GM18517 (cell line): Measurements from ENCODE around the gene MBNL2.

Experiments used
- ATAC-seq: cut with Tn5 transposase; IDR thresholded peaks from one replicate; pipeline ENCODE4 v1.9.1; 2021; ENCODE audit warnings: mild to moderate bottlenecking, moderate library complexity; ENCODE audit not compliant: unreplicated experiment

The MBNL2 gene

DNA sequence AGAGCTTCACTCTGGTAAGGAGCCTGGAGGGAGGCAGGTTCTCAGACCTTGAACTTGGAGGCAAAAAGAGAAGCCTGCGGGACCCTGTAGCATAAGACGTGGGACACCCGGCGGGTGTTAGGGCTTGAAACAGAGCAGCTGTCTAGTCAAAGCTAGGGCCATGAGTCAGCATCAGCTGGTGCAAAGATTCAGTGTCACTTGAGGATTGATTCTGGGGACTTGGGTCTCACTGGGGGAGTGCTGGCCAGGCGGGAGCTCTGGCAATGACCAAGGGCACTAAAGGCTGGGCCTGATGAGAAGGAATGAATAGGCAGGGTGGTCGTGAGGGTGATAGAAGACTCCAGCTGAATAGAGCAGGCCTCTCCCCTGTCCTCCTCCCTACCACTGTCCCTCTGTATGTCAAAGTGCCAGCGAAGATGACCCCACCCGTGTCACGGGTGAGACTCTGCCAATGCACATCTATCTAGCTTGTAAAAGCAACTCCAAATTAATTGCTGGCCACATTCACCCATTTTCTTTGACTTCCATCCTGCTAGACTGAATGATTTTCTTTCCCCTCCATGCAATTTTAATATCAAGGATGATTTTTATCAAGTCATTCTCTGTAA lies 97.1 kb downstream of the MBNL2 start:
- no peak for ATAC-seq

DNA sequence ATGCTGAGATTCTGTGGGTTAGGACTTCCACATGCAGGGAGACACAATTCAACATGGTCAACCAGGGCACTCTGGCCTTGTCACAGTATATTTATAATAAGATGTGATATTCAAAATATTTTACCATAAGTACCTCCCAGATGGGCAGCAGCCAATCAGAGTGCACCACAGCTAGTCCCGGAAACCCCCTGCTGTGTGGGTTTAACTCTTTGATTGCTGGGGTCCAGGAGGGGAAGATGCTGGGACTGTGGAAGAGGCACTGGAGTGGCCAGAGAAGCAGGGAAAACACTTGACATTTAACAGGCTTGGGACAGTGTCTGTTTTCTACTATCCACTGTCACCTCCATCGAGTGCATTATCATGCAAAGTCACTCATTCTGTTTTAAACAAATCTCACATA lies 99.0 kb downstream of the MBNL2 start:
- no peak for ATAC-seq

DNA sequence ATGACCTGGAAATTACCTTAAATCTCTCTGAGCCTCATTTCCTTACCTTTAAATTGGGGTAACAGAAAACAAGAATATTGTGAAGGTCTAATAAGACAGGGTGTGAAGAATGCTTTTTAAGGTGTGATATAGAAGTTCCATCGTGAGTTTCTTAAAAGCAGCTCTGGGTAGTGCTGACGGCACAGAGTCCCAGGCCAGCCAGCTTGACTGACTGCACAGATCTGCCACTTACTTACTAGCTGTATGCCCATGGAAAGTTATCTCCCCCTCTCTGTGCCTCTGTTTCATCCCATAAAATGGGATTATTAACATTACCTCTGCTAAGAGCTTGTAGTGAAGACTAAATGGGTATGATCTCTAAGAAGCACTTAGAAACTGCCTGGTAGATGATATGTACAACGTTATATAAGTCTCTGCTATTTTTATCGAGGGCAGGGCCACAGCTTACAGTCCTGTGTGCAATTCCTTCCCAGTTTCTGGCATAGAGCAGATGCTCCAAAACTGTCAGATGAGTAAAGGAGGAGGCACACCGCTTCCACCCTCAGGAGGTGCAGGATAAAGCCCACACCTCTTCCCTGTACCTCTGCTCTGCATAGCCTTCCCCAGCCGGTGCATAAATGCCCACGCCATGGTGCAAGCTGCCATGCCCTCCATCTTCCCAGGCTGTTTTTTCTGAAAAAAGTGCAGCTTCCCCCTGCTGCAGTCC lies 99.6 kb downstream of the MBNL2 start:
- ATAC-seq: no peak

DNA sequence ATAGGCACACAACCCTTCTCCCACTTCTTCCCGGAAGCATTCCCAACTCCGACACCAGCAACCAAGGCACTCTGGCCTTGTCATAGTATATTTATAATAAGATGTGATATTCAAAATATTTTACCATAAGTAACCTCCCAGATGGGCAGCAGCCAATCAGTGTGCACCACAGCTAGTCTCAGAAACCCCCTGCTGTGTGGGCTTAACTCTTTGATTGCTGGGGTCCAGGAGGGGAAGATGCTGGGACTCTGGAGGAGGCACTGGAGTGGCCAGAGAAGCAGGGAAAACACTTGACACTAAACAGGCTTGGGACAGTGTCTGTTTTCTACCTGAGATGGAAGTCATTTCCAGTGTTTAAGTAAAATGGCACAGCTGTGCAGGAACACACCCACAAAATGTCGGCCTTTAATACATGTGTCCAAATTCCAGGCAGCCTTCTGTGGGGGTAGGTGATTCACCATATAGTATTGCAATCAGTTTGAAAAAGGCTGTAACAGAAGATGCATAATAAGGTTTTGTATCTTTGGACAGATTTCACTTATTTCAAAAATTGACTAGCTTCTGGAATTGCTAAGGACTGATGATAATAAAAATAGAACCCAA lies 100.7 kb downstream of the MBNL2 start:
- no peak for ATAC-seq

DNA sequence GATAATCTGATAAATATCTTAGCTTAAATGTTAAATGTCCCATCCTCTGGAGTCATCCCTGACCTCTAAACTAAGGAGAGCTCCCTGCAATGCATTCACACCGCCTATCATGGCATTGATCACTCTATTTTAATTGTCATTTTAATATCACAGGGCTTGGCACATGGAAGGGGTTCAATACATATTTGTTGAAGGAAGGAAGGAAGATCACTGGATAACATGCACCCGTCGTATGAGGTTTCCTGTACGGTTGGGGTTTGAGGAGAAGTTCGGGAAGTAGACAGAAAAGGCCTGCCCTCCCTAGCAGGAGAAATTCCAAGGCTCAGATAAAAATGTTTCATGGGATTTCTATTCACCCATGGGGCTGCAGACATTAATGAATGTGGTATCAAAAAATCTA lies 102.0 kb downstream of the MBNL2 start:
- no peak for ATAC-seq

DNA sequence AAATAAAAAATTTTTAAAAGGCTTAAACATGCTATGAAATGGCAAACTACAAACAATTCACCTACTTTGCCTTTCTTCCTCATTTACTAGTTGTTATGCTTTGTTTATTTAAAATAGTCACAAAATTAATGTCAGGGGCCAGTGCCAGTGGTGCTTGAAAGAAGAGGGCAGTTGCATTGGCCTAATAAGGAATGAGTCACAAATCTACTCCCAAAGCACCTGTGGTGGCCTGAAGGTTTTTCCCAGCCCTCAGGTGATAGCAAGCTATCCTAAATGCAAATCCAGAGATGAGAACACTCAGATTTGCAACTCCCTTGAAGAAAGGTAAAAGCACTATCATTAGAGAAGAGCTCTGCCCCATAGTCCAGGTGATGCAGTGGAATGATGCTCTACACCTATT lies 103.6 kb downstream of the MBNL2 start:
- ATAC-seq: no peak

DNA sequence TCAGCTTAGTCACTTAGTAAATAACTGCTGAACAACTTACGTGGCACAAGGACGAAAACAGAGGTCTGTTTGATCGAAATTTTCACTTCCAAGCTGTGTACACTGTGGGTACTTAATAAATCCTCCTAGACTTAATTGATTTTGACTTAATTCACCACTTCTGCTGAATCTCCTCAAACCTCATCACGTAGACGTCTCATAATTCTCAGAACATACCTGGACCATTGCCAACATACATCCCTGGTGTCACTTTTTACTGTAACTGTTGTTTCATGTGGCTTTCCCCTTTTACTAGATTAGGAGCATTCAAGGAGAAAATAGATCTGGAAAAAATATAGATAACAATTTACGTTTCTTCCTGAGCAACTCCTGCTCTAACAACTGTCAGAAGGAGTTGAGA lies 105.0 kb downstream of the MBNL2 start:
- ATAC-seq: no peak

DNA sequence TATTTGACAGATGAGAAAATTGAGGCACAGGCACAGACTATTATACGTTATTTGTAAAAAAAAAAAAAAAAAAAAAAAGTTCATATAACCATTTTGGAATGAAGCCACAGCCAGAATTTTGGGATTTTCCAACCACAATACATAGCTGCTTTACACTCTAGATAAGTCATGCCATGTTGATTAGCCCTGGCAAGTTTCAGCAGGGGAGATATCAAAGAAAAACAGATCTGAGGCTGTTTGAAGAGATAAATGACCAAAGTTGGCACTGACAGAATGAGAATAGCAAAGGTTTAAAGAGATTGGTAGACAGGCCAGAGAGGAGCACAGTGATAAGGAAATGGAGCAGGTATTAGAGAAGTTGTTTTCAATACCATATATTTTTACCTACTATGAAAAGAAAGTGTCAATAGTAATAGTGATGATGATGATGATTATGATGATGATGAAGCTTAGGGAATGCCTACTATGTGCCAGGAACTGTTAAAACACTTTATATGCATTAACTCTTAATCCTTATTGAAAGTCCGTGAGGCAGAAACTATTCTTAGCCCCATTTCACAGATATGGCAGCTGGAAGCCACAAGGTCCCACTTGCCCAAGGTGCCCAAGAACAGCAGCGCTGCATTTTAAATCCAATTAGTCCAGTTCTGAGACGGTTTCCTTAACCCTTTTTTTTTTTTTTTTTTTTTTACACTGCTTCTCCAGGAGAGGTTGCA lies 105.5 kb downstream of the MBNL2 start:
- ATAC-seq: no peak

DNA sequence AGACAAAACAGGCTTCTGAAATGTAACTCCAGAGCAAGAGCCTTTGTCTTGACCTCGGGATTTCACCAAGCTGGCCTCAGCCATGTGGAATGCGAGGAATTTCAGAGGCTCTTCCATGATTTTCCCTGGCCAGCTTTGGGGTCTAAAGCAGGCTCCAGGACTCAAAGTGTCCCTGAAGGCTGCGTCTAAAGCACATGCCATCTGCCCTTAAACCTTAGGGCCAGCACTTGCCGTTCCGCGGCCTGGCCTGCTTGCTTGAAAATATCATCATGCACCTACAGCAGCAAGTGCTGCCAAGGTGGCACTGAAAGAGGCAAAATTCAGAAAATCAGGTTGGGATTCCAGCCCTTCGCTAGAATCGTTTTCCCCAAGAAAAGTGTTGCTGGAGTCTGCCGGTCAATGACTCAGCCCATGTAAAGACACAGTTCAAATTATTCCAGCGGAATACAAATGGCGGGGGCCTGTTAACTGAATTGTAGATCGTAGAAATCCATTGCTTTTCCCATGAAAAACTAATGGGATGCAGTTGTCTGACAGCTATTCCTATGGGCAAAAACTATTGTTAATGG lies 106.2 kb downstream of the MBNL2 start:
- ATAC-seq: no peak

DNA sequence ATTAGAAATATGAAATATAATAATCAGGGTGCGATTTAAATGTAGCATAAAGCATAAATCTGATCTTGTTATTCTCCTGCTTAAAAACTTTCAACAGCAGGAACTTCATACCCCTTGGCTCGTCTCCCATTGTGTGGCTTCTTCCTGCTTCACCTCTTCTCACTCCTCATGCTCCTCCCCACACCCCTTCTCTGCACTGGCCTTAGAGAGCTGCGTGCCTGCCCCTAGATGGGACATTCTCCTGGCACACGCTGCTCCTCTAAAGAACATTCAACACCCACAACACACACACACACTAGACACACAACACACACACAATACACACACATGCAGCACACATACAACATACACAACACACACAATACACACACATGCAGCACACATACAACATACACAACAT lies 107.2 kb downstream of the MBNL2 start:
- ATAC-seq: no peak

DNA sequence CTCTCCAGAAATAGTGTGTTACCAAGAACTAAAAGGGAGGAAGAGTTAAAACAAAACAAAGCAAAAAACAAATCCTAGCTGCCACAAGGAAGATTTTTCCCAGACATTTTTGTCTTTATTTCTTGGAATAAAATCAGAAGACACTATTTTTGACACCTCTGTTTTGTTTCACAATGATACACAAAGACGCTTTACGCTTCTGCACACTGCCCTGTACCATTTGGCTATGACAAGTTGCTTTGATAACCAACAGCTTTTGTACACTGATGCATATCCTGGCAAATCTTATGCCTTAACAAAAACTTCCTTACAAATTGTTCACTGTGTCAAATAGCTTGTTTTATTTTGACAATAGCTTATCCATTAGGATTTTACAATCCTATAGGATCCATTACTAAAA lies 108.3 kb downstream of the MBNL2 start:
- ATAC-seq: no peak

DNA sequence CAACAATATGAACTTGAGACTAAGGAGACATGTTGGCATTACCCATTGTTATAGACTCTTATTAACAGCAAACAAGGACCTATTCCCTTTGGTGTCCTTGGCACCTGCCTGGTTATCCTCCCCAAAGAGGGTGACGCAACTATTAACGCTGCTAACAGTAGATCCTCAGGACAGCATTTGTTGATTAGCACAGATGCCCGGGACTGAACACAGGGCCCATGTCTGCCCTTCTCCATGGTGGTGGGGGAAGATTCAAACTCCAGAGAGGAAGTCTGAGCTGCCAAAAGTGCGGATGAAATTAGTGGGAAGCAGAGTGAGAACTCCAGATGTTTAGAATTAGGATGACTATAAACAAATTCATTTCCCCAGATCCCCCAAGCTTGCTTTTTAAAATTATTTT lies 110.6 kb downstream of the MBNL2 start:
- no peak for ATAC-seq

DNA sequence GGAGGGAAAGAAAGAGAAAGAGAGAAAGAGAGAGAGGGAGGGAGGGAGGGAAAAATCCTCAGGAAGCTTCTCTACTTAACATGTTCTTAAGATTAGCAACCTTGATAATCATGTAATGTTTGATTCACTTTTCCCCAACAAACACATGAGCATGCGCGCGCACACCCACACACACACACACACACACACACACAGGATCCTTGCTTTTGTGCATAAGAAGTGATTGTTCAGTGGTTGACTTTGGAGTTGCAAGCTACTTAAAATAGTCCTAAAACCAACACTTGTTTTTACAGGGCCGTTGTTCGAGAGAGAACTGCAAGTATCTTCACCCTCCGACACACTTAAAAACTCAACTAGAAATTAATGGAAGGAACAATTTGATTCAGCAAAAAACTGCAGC lies 111.8 kb downstream of the MBNL2 start:
- no peak for ATAC-seq

DNA sequence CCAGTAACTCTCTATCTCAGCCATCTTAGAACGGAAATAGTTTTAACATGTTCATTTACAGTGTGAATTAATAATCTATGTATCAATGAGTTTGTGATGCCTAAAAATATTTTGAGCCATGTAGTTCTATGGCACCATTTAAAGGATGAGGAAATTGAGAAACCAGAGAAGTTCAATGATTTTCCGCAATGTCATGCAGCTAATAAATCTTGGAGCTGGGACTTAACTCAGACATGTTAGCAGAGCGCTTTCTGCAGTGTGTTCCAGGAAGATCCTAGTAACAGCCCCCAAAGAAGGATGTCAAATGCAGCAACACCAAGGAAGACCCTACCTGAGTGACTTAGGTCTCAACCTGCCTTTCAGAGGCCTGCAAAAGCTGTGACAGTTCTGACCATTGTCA lies 112.6 kb downstream of the MBNL2 start:
- no peak for ATAC-seq

DNA sequence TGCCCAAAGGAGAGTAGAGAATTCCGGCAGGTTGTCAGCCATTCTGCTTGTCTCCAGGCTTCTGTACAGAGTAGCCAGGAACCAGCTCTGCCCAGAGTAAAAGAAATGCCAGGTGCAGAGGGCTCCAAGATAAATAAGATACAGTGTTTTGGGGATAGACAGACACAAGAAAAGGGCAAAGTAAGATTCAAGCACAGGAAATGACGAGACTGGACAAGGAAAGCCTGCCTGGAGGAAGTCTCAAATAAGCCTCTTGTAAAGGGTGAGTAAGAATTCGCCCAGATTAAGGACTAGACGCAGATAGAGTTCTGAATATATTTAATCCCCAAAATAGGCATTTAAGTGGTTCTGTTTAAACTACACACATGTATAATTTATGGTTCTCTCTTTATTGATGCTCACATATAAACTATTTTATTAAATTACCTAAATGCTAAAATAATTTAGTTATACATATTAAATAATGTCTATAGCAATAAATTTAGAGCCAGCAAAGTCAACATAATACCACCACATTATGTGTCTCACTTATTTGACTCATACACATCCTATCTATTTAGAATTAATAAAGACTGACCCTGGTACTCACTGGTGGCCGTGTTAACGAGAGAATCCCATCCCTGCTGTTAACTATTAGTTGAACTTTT lies 113.5 kb downstream of the MBNL2 start:
- ATAC-seq: no peak

DNA sequence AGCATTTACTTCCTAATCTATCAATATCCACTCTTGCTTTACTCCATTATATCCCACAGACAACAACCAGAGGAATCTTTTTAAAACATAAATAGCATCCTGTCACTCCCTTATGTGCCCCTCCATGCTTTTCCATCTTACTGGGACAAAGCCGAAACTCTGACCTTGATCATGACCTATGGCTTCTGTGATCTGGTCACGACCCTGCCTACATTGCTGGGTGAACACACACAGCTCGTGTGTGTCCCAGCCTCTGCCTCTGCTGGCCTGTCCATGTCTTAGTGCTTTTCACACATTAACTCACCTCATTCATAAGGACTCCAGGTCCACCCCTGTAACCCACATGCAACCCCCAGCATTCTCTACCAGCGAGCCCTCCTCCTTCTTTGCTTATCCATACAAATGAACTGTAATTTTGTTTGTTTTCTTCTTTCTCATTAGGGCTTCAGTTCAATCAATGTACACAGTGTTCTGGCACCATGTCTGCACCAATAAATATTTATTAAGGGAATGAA lies 115.9 kb downstream of the MBNL2 start:
- no peak for ATAC-seq

DNA sequence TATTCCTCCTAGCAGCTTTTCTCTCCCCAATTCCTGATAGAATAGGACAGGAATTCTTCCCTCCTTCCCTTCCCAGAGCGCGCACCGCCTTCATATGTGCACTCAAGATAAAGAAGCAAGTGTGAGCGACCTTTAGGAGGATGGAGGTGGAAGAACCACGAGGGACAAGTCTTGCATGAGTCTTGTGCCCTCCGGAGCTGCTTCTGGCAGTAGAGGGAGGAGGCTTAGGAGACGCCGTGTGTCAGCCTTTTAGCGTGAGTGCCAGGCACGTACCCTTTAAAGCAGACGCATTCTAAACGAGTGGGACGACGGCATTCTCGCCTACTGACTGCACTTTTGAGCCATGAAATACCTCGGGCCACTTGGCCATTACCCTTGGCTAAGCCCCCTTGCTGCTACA lies 116.4 kb downstream of the MBNL2 start:
- ATAC-seq: no peak

DNA sequence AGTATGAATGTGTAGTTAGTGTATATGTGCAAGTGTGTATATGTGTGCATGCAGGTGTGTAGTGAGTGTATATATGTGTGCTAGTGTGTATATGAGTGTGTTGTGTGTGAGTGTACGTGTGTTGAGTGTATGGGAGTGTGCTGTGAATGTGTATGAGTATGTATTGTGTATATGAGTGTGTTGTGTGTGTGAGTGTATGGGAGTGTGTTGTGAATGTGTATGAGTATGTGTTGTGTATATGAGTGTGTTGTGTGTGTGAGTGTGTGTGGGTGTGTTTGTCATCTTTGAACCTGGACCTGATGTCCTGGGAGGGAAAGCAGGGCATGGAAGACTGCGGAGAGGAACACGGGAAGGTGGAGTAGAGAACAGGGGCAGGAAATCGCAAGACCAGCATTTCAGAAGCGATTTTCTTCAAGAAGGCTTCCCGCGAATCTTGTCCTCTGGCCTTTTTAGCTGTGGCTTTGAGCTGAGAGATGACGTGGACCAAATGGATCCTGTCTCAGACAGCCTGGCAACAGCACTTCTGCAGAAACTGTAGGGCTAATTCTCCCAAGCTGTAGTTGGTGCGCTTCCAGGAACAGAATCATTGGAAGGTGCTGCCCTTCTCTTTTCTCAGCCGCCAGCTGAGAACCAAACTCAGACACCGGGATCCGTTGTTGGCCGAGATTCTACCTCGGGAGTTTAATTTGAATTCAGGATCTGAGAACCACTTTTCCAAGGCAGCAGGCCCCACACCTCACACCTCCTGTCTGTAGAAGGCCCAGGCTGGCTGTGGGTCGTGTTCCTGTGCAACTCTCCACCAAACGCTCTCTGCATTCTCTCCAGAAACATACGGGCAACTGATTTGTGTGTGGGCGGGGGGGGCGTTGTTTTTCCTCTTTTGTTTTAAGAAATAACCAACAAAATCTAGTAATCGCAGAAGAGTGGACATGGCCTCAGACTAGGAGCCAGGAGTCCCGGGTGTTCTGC lies 117.2 kb downstream of the MBNL2 start:
- no peak for ATAC-seq

DNA sequence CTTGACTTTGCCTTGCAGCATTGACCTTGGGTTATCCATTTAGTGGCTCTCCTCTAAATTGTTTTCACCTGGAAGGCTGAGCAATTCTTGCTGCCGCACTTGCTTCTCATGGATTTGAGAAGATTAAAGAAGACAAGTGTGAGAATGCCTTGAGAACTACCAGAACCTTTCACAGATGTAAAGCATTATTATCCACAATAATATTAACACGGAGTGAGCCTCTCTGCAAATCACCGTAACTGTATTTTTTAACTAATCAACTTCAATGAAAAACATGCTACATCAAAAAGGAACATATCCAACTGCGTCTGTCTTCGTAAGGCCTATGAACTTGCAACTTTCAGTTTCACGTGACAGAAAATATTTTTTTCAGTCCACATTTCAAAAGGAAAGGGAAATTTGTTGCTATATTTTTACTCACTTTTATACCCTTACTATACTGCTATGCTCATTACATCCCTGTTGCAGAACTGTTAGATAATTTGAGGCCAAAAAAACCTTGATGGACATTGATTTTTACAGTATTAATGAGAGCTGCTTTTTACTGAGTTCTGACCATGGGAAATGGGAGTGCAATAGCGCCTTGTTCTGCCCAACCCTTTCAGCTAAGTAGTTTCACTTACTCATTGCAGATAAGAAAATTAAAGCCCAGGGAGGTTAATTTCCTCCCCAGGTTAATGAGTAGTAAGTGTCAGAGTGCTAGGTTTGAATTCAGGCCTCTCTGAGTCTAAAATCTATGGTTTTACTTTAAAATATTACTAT lies 118.0 kb downstream of the MBNL2 start:
- no peak for ATAC-seq
